Measurements from ENCODE around the gene GRIN2B.
A peak's percentile ranks its signal among the peaks of the same experiment; 100 is the strongest.

Gene GRIN2B

DNA sequence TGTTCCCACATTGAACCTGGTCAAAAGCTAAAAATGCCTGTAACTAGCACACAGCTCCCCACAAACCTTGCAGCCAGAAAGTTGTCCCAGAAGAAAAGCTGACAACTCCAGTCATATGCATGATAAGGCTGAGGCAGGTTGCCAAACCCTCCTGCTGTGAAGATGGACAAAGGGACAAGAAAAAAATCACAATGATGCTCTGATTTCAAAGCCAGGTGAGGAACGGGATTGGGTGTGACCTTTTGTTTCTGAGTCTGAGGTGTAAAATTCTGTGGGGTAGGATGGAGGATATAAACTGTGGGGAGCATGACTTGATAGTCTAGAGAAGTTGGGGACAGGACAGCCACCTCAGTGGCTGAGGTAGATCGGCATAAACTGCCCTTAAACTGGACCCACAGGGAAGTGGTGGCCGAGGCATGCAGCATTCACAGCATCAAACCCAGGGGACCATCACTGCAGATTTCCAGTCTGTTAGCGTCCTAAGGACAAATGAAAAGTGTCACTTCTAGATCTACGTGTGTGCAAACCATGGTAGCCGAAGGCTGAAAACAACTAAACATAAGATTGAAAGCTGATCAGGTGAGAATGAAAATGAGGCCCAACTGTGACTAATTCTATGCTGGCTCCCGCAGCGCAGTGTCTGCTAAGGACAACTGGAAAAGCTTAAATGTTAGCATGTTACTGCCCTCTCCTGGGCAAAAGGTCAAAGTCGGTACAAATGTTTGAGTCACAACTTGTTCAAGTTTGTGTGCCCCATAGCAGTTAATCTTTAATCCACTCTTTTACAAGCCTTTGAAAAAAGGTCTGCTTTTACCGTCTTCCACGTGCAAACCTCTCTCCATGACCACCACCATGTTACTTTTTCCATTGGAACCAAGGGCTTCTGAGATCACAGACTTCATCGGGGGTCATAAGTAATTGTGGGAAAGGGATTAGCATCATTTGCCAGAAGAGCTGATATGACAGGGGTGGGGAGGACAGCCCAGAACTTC lies 39.8 kb downstream of the GRIN2B start:
- Mint-ChIP-seq H3K4me3 (no peak overlapping the region), H3K27me3 (peaks cover 37% of the 10 kb centered on the region), H3K4me1 (no peaks in the 10 kb centered on the region), H3K9me3 (peaks cover 9% of the 10 kb centered on the region in 2 donors), H3K27ac (no peak overlapping the region)
- ATAC-seq (peak; percentile 52), DNase-seq (peak; percentile 1 to 14)

DNA sequence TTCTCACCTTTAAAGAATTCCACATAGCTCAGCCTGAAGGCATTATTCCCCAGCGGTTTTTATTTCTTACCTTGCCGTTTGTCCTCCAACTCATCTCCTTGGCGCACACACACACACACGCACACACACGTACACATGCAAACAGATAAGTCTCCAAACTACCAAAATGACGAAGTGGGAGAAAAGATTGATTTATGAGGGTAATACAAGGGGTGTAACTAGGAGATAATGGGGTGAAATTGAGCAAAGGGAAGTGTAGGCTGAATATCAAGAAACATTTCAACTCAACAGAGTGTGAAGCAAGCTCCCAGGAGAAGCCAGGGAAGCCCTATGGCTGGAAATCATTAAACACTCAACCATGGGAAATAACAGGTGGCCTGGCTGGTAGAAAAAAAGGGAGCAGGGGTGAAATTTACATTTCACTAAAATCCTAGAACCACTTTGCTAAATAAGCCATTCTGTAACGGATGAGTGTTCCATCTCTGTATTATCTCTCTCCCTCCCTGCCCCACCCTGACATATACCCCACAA lies 41.0 kb downstream of the GRIN2B start:
- Mint-ChIP-seq H3K4me1 (no peaks in the 10 kb centered on the region), H3K9me3 (peaks cover 9% of the 10 kb centered on the region in 2 donors), H3K27me3 (peaks cover 37% of the 10 kb centered on the region), H3K27ac (no peak overlapping the region), H3K4me3 (no peak overlapping the region)
- ATAC-seq = no peak
- DNase-seq = no peak

- DNase-seq = no peak
- Mint-ChIP-seq H3K27me3 (peaks cover 19% of the 10 kb centered on the region), H3K9me3 (peaks cover 9% of the 10 kb centered on the region in 2 donors), H3K4me1 (no peaks in the 10 kb centered on the region), H3K4me3 (no peak overlapping the region), H3K27ac (peak overlapping the region in 1 of 2 donors; percentile 85)
- no peak for ATAC-seq
Measured at GRCh38 chr12:13937735-13938134, 43.7 kb downstream of the GRIN2B start.

DNA sequence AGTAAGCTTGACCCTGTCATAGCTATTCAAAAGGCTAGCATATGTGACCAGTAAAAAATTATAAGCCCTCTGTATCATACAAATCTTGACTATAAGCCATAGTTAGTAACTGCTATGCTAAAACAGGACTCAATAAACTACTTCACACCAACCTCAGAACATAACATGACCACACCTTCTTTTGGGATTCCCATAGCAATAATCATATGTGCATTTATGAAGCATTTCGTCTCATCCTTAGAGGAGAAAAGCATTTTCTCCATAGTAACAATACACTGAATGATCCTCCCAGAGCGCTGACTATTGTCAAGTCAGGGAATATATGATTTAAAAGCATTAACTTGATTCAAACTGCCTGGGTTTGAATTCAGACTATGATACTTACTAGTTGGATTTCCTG lies 46.2 kb downstream of the GRIN2B start:
- no peak overlapping the region for H3K4me3 Mint-ChIP-seq
- ATAC-seq = no peak
- no peak overlapping the region for H3K27ac Mint-ChIP-seq
- H3K9me3 Mint-ChIP-seq = peaks cover 9% of the 10 kb centered on the region in 2 donors
- no peaks in the 10 kb centered on the region for H3K4me1 Mint-ChIP-seq
- H3K27me3 Mint-ChIP-seq = peaks cover 1% of the 10 kb centered on the region
- DNase-seq = no peak

Measured in stimulated activated naive CD8-positive, alpha-beta T cell treated with anti-CD3 and anti-CD28 coated beads, Interleukin-15, amount 100 ng/mL, for 72 hours (primary cell).